DOHH2 (cell line): ENCODE measurements around the gene GRAMD2A.

Experiments
- EZH2phosphoT487 ChIP-seq: fragments of 200-600 bp; sonication (generic); IDR thresholded peaks from 2 replicates; pipeline ENCODE4 v1.6.1; 2017; ENCODE audit warnings: borderline replicate concordance, mild to moderate bottlenecking, antibody characterized with exemption, low read length, moderate library complexity, mixed read lengths
- TF ChIP-seq, protein P1 (sequence below): fragments of 200-600 bp; sonication (generic); IDR thresholded peaks from one replicate; pipeline ENCODE4 v1.5.1; 2014; ENCODE audit warnings: antibody characterized with exemption, mild to moderate bottlenecking, low read depth, low read length; ENCODE audit not compliant: poor library complexity, severe bottlenecking

DNA sequence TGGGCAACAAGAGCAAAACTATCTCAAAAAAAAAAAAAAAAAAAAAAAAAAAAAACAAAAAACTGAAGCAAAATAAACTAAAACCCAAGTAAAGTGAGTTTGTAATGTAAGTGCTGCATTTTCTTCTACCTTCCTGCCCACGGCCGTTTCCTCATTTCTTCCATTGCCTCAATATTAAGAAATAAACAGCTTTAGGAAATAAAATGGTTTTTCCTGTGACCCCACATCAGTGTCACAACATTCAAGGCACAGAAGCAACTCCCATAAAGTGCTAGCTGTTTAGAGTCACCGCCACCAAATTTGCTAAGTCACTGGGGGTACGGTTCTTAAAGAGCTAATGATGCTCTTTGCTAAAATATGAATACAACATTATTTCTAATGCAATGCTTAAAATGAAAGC lies 30.1 kb upstream of the GRAMD2A start:
- TF ChIP-seq, protein P1, sequence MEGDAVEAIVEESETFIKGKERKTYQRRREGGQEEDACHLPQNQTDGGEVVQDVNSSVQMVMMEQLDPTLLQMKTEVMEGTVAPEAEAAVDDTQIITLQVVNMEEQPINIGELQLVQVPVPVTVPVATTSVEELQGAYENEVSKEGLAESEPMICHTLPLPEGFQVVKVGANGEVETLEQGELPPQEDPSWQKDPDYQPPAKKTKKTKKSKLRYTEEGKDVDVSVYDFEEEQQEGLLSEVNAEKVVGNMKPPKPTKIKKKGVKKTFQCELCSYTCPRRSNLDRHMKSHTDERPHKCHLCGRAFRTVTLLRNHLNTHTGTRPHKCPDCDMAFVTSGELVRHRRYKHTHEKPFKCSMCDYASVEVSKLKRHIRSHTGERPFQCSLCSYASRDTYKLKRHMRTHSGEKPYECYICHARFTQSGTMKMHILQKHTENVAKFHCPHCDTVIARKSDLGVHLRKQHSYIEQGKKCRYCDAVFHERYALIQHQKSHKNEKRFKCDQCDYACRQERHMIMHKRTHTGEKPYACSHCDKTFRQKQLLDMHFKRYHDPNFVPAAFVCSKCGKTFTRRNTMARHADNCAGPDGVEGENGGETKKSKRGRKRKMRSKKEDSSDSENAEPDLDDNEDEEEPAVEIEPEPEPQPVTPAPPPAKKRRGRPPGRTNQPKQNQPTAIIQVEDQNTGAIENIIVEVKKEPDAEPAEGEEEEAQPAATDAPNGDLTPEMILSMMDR = no peak
- TF ChIP-seq EZH2phosphoT487 = no peak
